Heart left ventricle (tissue), 16 donors: ENCODE measurements around the gene MAMDC2. TPM values are rescaled to one million over a fixed set of nuclear protein-coding genes. Genes with fewer than 3 reads are reported as not detected.
A peak's percentile ranks its signal among the peaks of the same experiment; 100 is the strongest.

ENCODE experiments used
- ATAC-seq, 4 donors: fragments of 200-7000 bp; cut with Tn5 transposase; one replicate each; pipeline ENCODE4 v1.9.1; 2020 to 2022; ENCODE audit warnings: moderate library complexity in 4 of 4, mild to moderate bottlenecking in 3 of 4, moderate number of reproducible peaks in 1 of 4
- DNase-seq, 5 donors: peaks; one replicate each; pipeline ENCODE4 v3.0.0-alpha.2; 2020
- H3K27ac ChIP-seq, 12 donors: fragments of 200-600 bp; sonication (generic) in 4 of 12; one replicate each; pipeline versions ENCODE4 v1.5.0 to v1.8.0; 2016 to 2022; ENCODE audit warnings: mild to moderate bottlenecking in 2 of 12
- H3K27me3 ChIP-seq, 9 donors: fragments of 200-600 bp; sonication (generic) in 2 of 9; one replicate each; pipeline versions ENCODE4 v1.5.1 to v1.8.0; 2016 to 2022; ENCODE audit warnings: mild to moderate bottlenecking in 3 of 9
- H3K36me3 ChIP-seq, 9 donors: fragments of 200-600 bp; sonication (generic) in 2 of 9; one replicate each; pipeline versions ENCODE4 v1.5.0 to v1.8.0; 2018 to 2022; ENCODE audit warnings: mild to moderate bottlenecking in 2 of 9
- H3K4me1 ChIP-seq, 12 donors: fragments of 200-600 bp; sonication (generic) in 4 of 12; one replicate each; pipeline versions ENCODE4 v1.5.0 to v1.8.0; 2016 to 2022; ENCODE audit warnings: mild to moderate bottlenecking in 3 of 12
- H3K4me3 ChIP-seq, 12 donors: fragments of 200-600 bp; sonication (generic) in 4 of 12; one replicate each; pipeline versions ENCODE4 v1.5.0 to v1.8.0; 2017 to 2022; ENCODE audit warnings: mild to moderate bottlenecking in 9 of 12, moderate library complexity in 4 of 12
- H3K9me3 ChIP-seq, 12 donors: fragments of 200-600 bp; sonication (generic) in 4 of 12; one replicate each; pipeline versions ENCODE4 v1.5.0 to v1.8.0; 2016 to 2022; ENCODE audit warnings: mild to moderate bottlenecking in 1 of 12
- POLR2A ChIP-seq, 2 donors: fragments of 450-650 bp; IDR thresholded peaks; one replicate each; pipeline ENCODE4 v1.6.1; 2017; ENCODE audit warnings: antibody characterized with exemption in 2 of 2, mild to moderate bottlenecking in 2 of 2, moderate library complexity in 2 of 2
- WGBS, 4 donors: extraction: QIAGEN DNeasy Blood & Tissue Kit in 2 of 4; methylation state at CpG; one replicate each; pipeline versions ENCODE4 v1.1.5 to v1.1.7; 2013 to 2018; 5-methylcytosine and 5-hydroxymethylcytosine counted together
- intact Hi-C, 10 donors: fragments of 100-400 bp; cut with DNase I; formaldehyde crosslinking; loops; one replicate each; pipeline versions ENCODE4 v1.11.1 to v1.14.2; 2022
- long read RNA-seq, 3 donors: library from polyadenylated mRNA; unstranded; transcript quantifications; one replicate each; pipeline ENCODE4 v2.0.0, GENCODE V29; 2020 to 2021
- polyA plus RNA-seq, 2 donors: library from polyadenylated mRNA; stranded (reverse); fragments of 200-250 nt; gene quantifications; one replicate each; pipeline ENCODE4 v1.2.3, GENCODE V29; 2013
- total RNA-seq, 9 donors: library from RNA; depleted of rRNA in 2 of 9; stranded (reverse); fragments of >200 nt in 2 of 9; fragmentation: NEBNext Ultra II Directional in 3 of 9; extraction: Animal tissue kit (Norgen Biotek cat#: 25700) in 3 of 9; gene quantifications; one replicate each; pipeline versions ENCODE4 v1.1.0 to v1.2.4, GENCODE V29; 2016 to 2023
- TF ChIP-seq, protein P1 (sequence below), 12 donors: fragments of 200-600 bp; sonication (generic) in 4 of 12; IDR thresholded peaks; one replicate each; pipeline versions ENCODE4 v1.5.0 to v1.8.0; 2018 to 2022; ENCODE audit warnings: antibody characterized with exemption in 12 of 12, mild to moderate bottlenecking in 5 of 12
- donor health status: ischemic (EF 13 %, LVEDD 7.1; RV severe dilation, severe dysfunction).
- donor health status: healthy with polysubstance abuse.
- donor health status: DM: no; HTN: yes; CAD: no.
- donor health status: DM: no; HTN: no; CAD: no.
- donor health status: ischemic (EF 25% LVEDD 6.9; RV normal size, moderate dysfunction).
- donor health status: ischemic (EF 25% LVEDD 5.7; RV mildly dilated, moderate dysfunction).
- donor health status: healthy.
- donor health status: DM: yes; HTN: yes; CAD: no.
- donor health status: ischemic (EF 35%, LVEDD 5.7; RV mildly dilated, moderate dysfunction).
- donor health status: nonischemic (EF 11% LVEDD 7.7; RV severe dilation, severe dysfunction).
- donor health status: DM: yes; HTN: yes; CAD: no.
- donor health status: PGD.
- donor health status: ischemic (EF 29% LVEDD 5.4; RV normal size, mild dysfunction).
- donor health status: nonischemic (EF 23%, LVEDD 6.1; RV moderate dilation, normal function).

MAMDC2 gene, protein sequence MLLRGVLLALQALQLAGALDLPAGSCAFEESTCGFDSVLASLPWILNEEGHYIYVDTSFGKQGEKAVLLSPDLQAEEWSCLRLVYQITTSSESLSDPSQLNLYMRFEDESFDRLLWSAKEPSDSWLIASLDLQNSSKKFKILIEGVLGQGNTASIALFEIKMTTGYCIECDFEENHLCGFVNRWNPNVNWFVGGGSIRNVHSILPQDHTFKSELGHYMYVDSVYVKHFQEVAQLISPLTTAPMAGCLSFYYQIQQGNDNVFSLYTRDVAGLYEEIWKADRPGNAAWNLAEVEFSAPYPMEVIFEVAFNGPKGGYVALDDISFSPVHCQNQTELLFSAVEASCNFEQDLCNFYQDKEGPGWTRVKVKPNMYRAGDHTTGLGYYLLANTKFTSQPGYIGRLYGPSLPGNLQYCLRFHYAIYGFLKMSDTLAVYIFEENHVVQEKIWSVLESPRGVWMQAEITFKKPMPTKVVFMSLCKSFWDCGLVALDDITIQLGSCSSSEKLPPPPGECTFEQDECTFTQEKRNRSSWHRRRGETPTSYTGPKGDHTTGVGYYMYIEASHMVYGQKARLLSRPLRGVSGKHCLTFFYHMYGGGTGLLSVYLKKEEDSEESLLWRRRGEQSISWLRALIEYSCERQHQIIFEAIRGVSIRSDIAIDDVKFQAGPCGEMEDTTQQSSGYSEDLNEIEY
- total RNA-seq (10 to 100 TPM in 3 of 9 donors, 1 to 10 TPM in 6; 2.5 to 23.9 (median 5.2) TPM), polyA plus RNA-seq (1 to 10 TPM; 3.9 to 5.1 TPM)
- long read RNA-seq, donor 1, transcript MAMDC2-201 (14 exons, 3,616 nt): major isoform, 7 of 11 reads
- long read RNA-seq, donor 1, partial matches to known transcripts: 2 of 11 reads
- long read RNA-seq, donor 1, other reads (novel, unspliced or antisense): 2 of 11 reads
- long read RNA-seq, donor 2, transcript MAMDC2-201 (14 exons, 3,616 nt): major isoform, 17 of 19 reads
- long read RNA-seq, donor 2, partial matches to known transcripts: 2 of 19 reads
- long read RNA-seq, donor 2, other reads (novel, unspliced or antisense): 0 of 19 reads
- long read RNA-seq, donor 3, partial matches to known transcripts: 1 of 5 reads
- long read RNA-seq, donor 3, other reads (novel, unspliced or antisense): 0 of 5 reads

DNA sequence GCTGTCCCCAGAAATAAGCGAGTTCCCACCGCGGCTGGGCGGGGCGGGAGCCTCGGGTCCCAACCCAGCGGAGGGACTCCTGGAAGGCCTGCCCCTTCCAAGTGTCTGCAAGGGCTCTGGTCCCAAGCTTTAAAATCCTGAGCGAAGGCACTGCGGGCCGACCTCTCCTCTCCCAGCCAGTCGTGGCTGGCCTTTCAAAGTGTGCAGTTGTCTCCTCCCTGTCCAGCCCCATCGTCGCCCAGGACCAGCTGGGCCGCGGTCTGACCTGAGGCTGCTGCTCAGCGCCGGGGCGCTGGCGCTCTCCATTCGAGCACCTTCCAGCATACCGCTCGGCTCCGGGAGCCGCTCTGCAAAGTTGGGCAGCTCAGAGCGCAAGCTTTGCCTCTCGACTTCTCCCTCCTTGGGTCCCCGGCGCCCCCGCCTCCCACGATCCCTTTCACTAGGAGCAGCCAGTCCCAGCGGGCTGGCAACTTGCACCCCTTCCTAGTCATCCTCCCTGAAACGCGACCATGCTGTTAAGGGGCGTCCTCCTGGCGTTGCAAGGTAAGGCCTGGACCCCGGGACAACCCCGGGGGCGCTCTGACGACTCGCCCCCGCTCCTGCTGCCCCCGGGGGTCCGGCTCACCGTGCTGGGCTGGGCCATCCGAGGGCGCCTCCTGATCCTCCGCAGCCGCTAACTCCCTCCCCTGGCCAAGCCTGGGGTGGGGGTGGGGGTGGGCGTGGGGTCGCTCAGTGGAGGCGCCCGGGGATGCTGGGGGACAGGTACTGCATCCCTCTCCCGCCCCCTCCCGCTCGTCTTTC is at the start of gene MAMDC2:
Gene MAMDC2 (plus strand): TSS at position 160 of the 801 bp plus-strand sequence. CDS start 350 bp downstream, at position 510.
- Histone ChIP-seq H3K36me3 (peaks cover 0 to 3% (median 0%) of the 10 kb centered on the region in 9 donors), H3K4me3 (peak within 1 kb of the TSS; percentile 38 to 78 (median 56)), H3K4me1 (peaks cover 0 to 48% (median 28%) of the 10 kb centered on the region in 12 donors), H3K9me3 (no peaks in the 10 kb centered on the region), H3K27ac (peak within 1 kb of the TSS in 11 of 12 donors; percentile 59 to 92 (median 77)), H3K27me3 (peaks cover 0 to 8% (median 0%) of the 10 kb centered on the region in 9 donors)
- WGBS, 4 donors: 3% methylated on average over 30 to 55 of the region's 55 CpGs
- DNase-seq: peak; percentile 51 to 84 (median 61)
- intact Hi-C loops: loop anchor here in 2 of 10 donors (5.0 to 10.0 kb wide), 2 partner anchors 68 to 71 kb away; no protein-coding TSS in a partner anchor
- ATAC-seq: peak; percentile 48 to 85 (median 82)
- peak in 1 of 2 donors; percentile 50 for TF ChIP-seq POLR2A (IDR thresholded peaks at IDR 0.05)
- TF ChIP-seq, protein P1, sequence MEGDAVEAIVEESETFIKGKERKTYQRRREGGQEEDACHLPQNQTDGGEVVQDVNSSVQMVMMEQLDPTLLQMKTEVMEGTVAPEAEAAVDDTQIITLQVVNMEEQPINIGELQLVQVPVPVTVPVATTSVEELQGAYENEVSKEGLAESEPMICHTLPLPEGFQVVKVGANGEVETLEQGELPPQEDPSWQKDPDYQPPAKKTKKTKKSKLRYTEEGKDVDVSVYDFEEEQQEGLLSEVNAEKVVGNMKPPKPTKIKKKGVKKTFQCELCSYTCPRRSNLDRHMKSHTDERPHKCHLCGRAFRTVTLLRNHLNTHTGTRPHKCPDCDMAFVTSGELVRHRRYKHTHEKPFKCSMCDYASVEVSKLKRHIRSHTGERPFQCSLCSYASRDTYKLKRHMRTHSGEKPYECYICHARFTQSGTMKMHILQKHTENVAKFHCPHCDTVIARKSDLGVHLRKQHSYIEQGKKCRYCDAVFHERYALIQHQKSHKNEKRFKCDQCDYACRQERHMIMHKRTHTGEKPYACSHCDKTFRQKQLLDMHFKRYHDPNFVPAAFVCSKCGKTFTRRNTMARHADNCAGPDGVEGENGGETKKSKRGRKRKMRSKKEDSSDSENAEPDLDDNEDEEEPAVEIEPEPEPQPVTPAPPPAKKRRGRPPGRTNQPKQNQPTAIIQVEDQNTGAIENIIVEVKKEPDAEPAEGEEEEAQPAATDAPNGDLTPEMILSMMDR (IDR thresholded peaks at IDR 0.05): no peak

DNA sequence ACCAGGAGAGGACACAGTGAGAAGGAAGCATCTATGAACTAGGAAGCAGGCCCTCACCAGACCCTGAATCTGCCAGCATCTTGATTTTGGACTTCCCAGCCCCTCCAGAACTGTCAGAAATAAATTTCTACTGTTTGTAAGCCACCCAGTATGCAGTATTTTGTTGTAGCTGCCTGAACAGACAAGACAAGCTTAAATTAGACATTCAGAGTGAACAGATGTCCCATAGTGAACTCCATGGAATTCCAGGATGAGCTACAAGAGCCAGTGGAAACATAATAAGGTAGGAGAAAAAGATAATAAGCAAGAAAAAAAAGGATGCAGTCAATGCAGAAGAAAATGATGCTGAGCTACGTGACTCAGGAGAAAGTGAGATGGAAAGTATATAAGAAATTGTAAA is 47.8 kb upstream of the MAMDC2 start:
- 88 to 92% (median 91%) methylated on average over 1 of the region's 1 CpG for WGBS, 4 donors
- intact Hi-C loops: no loop called here
- H3K27me3 ChIP-seq: no peaks in the 10 kb centered on the region

DNA sequence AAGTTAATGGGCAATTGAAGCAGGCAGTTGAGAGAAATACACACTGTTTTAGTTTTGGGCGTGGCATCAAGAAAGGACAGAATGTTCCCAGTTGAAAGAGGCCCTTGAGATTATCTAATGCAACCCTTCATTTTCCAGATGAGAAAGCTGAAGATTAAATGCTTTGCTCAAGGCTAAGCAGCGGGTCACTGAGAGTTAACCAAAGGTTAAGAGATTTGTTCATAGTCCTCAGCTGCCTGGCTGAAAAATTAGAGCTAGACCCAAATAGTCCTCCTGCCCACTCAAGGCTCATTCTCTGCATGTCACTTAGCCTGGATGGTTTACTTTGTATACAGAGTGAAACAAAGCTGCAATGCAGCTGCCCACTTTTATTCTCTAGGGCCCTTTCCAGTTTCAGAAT is 46.7 kb upstream of the MAMDC2 start:
- Histone ChIP-seq H3K4me3 (no peak overlapping the region), H3K9me3 (no peaks in the 10 kb centered on the region), H3K27me3 (no peaks in the 10 kb centered on the region), H3K27ac (peak overlapping the region in 11 of 12 donors; percentile 2 to 71 (median 41)), H3K4me1 (peaks cover 0 to 10% (median 2%) of the 10 kb centered on the region in 12 donors), H3K36me3 (no peaks in the 10 kb centered on the region)
- TF ChIP-seq, protein P1 (IDR thresholded peaks at IDR 0.05): no peak
- TF ChIP-seq POLR2A (IDR thresholded peaks at IDR 0.05): no peak
- 43 to 64% (median 58%) methylated on average over 2 of the region's 2 CpGs for WGBS, 4 donors
- intact Hi-C loops: no loop called here
- ATAC-seq: peak; percentile 45 to 94 (median 82)
- DNase-seq: no peak

More for the DNA sequence above, 47.8 kb upstream of the MAMDC2 start:
- ATAC-seq (no peak), DNase-seq (no peak)
- no peaks in the 10 kb centered on the region for H3K36me3 ChIP-seq
- H3K4me1 ChIP-seq: peaks cover 0 to 10% (median 2%) of the 10 kb centered on the region in 12 donors
- no peak overlapping the region for H3K4me3 ChIP-seq
- H3K27ac ChIP-seq: peak overlapping the region in 7 of 12 donors; percentile 0 to 64 (median 4)
- no peak for TF ChIP-seq POLR2A (IDR thresholded peaks at IDR 0.05)
- TF ChIP-seq, protein P1 (IDR thresholded peaks at IDR 0.05): no peak
- H3K9me3 ChIP-seq: no peaks in the 10 kb centered on the region
